ENCODE measurements around the gene SPART.
"Not testable (repeated sequence)": the region's sequence is repeated elsewhere in the genome, so short reads cannot be mapped to it uniquely, and the experiment has no call there.

Gene SPART

GRCh38 chr13:36344173-36344572 is 2.0 kb downstream of the SPART start:
- no peak for TF ChIP-seq ZNF274 (IDR thresholded peaks at IDR 0.05; ENCODE audit: low read depth, low read length)
- H3K4me3 ChIP-seq (ENCODE audit: low read length), result peak overlapping the region; percentile 74; the same call in 1 of the 2 replicates

GRCh38 chr13:36343766-36344165 is 2.4 kb downstream of the SPART start:
- no peak for TF ChIP-seq ZNF274 (IDR thresholded peaks at IDR 0.05; ENCODE audit: low read depth, low read length)
- peak overlapping the region; percentile 74; the same call in 1 of the 2 replicates for H3K4me3 ChIP-seq (ENCODE audit: low read length)

GRCh38 chr13:36342715-36343114 is 3.5 kb downstream of the SPART start:
- H3K4me3 ChIP-seq (ENCODE audit: low read length), result no peak overlapping the region
- TF ChIP-seq ZNF274 (IDR thresholded peaks at IDR 0.05; ENCODE audit: low read depth, low read length), result no peak

GRCh38 chr13:36341718-36342117 is 4.5 kb downstream of the SPART start:
- no peak for TF ChIP-seq ZNF274 (IDR thresholded peaks at IDR 0.05; ENCODE audit: low read depth, low read length)
- H3K4me3 ChIP-seq (ENCODE audit: low read length), result no peak overlapping the region

GRCh38 chr13:36339600-36340155 is 6.5 kb downstream of the SPART start:
- no peak overlapping the region for H3K4me3 ChIP-seq (ENCODE audit: low read length)
- no peak for TF ChIP-seq ZNF274 (IDR thresholded peaks at IDR 0.05; ENCODE audit: low read depth, low read length)

GRCh38 chr13:36337938-36338641 is 8.1 kb downstream of the SPART start:
- no peak for TF ChIP-seq ZNF274 (IDR thresholded peaks at IDR 0.05; ENCODE audit: low read depth, low read length)
- no peak overlapping the region for H3K4me3 ChIP-seq (ENCODE audit: low read length)

GRCh38 chr13:36332986-36333385 is 13.2 kb downstream of the SPART start:
- H3K4me3 ChIP-seq (ENCODE audit: low read length), result no peak overlapping the region

GRCh38 chr13:36332255-36332654 is 13.9 kb downstream of the SPART start:
- not testable (repeated sequence) for H3K4me3 ChIP-seq (ENCODE audit: low read length)

More at GRCh38 chr13:36332986-36333385, 13.2 kb downstream of the SPART start:
- no peak for TF ChIP-seq ZNF274 (IDR thresholded peaks at IDR 0.05; ENCODE audit: low read depth, low read length)

- no peak for TF ChIP-seq ZNF274 (IDR thresholded peaks at IDR 0.05; ENCODE audit: low read depth, low read length)
Measured at GRCh38 chr13:36331280-36331679, 14.9 kb downstream of the SPART start.

GRCh38 chr13:36329361-36329760 is 16.8 kb downstream of the SPART start:
- no peak overlapping the region for H3K4me3 ChIP-seq (ENCODE audit: low read length)
- TF ChIP-seq ZNF274 (IDR thresholded peaks at IDR 0.05; ENCODE audit: low read depth, low read length), result no peak

More at GRCh38 chr13:36331280-36331679, 14.9 kb downstream of the SPART start:
- H3K4me3 ChIP-seq (ENCODE audit: low read length), result no peak overlapping the region

GRCh38 chr13:36328821-36329220 is 17.4 kb downstream of the SPART start:
- no peak for TF ChIP-seq ZNF274 (IDR thresholded peaks at IDR 0.05; ENCODE audit: low read depth, low read length)
- H3K4me3 ChIP-seq (ENCODE audit: low read length), result no peak overlapping the region

- H3K4me3 ChIP-seq (ENCODE audit: low read length), result no peak overlapping the region
- no peak for TF ChIP-seq ZNF274 (IDR thresholded peaks at IDR 0.05; ENCODE audit: low read depth, low read length)
Measured at GRCh38 chr13:36325912-36326311, 20.3 kb downstream of the SPART start.

- not testable (repeated sequence) for H3K4me3 ChIP-seq (ENCODE audit: low read length)
Measured at GRCh38 chr13:36324881-36325280, 21.3 kb downstream of the SPART start.

- TF ChIP-seq ZNF274 (IDR thresholded peaks at IDR 0.05; ENCODE audit: low read depth, low read length), result no peak
- H3K4me3 ChIP-seq (ENCODE audit: low read length), result no peak overlapping the region
Measured at GRCh38 chr13:36323951-36324566, 22.1 kb downstream of the SPART start.

GRCh38 chr13:36323408-36323807 is 22.8 kb downstream of the SPART start:
- TF ChIP-seq ZNF274 (IDR thresholded peaks at IDR 0.05; ENCODE audit: low read depth, low read length), result no peak
- H3K4me3 ChIP-seq (ENCODE audit: low read length), result no peak overlapping the region

GRCh38 chr13:36319793-36320192 is 26.4 kb downstream of the SPART start:
- not testable (repeated sequence) for H3K4me3 ChIP-seq (ENCODE audit: low read length)

Measured in GM08714 (cell line).